Esophagus muscularis mucosa (tissue), 4 donors: ENCODE results near the gene ZMYM4.

Experiments used
- CTCF ChIP-seq, 3 experiments: fragments of 200-600 bp in 2 of 3; fragments of 450-650 bp in 1 of 3; sonication (generic) in 2 of 3; IDR thresholded peaks; one replicate each; pipeline ENCODE4 v1.5.1; 2017 to 2019; ENCODE audit warnings: antibody characterized with exemption in 3 of 3, mild to moderate bottlenecking in 2 of 3, moderate library complexity in 1 of 3
- EP300 ChIP-seq: sonication (generic); formaldehyde crosslinking; IDR thresholded peaks from one replicate; pipeline ENCODE4 v1.6.1; 2017; ENCODE audit warnings: antibody characterized with exemption
- POLR2A ChIP-seq: fragments of 450-650 bp; IDR thresholded peaks from one replicate; pipeline ENCODE4 v1.6.1; 2017; ENCODE audit warnings: antibody characterized with exemption, moderate library complexity, mild to moderate bottlenecking, low read depth

DNA sequence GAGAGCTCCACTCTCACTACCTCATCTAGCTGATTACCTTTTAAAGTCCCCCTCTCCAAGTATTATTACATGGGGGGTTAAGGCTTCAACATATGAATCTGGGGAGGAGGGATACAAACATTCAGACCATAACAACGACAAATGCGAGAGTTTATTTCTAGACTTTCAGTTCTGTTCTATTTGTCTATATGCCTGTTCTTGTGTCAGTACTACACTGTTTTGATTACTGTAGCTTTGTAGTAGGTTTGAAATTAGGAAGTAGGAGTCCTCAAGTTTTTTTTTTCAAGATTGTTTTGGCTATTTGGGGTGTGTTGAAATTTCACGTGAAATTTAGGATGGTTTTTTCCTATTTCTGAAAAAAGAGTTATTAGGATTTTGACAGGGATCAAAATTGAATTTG is 16.3 kb downstream of the ZMYM4 start:
- TF ChIP-seq CTCF (IDR thresholded peaks at IDR 0.05): no peak
- no peak for TF ChIP-seq POLR2A
- no peak for TF ChIP-seq EP300
